NCI-H446 (cell line): ENCODE results near the gene LENG9.
A peak's percentile ranks its signal among the peaks of the same experiment; 100 is the strongest.
"Not testable (repeated sequence)": the region's sequence is repeated elsewhere in the genome, so short reads cannot be mapped to it uniquely, and the experiment has no call there.

Source experiments
- DNase-seq, 2 experiments: peaks; one replicate each; lab custom pipeline; 2025; lab: John Stamatoyannopoulos, UW

LENG9 gene

GRCh38 chr19:54478677-54479266 is 15.2 kb upstream of the LENG9 start:
- peak; percentile 26 to 52 for DNase-seq

- DNase-seq, result no peak
These were observed 14.1 kb upstream of the LENG9 start for GRCh38 chr19:54477650-54478049.

- DNase-seq, result no peak
These were observed 12.1 kb upstream of the LENG9 start for GRCh38 chr19:54475706-54476105.

- DNase-seq, result no peak
These were observed 10.4 kb upstream of the LENG9 start for GRCh38 chr19:54473892-54474372.

GRCh38 chr19:54473071-54473891 is 9.7 kb upstream of the LENG9 start, which contains the start of gene CDC42EP5:
TSS of gene CDC42EP5 (minus strand) at chr19:54473296. CDS start at chr19:54465547, 7,749 bp downstream.
- no peak for DNase-seq

- DNase-seq, result no peak
These were observed 7.6 kb upstream of the LENG9 start for GRCh38 chr19:54470991-54471782.

GRCh38 chr19:54470276-54470887 is 6.8 kb upstream of the LENG9 start:
- no peak for DNase-seq

- DNase-seq, result no peak
These were observed 5.9 kb upstream of the LENG9 start for GRCh38 chr19:54469496-54469934.

GRCh38 chr19:54466110-54466480 is 2.5 kb upstream of the LENG9 start:
- not testable (repeated sequence) for DNase-seq

GRCh38 chr19:54465426-54466109 is 2.0 kb upstream of the LENG9 start:
- no peak for DNase-seq

- DNase-seq, result peak; percentile 67 to 94
These were observed 1.2 kb upstream of the LENG9 start for GRCh38 chr19:54464630-54465425.

- DNase-seq, result peak; percentile 96 to 99
These were observed 559 bp upstream of the LENG9 start for GRCh38 chr19:54464044-54464629.

- peak; percentile 23 to 73 for DNase-seq
These were observed 685 bp downstream of the LENG9 start for GRCh38 chr19:54462655-54463530.

GRCh38 chr19:54462047-54462654 is 1.4 kb downstream of the LENG9 start:
- DNase-seq, result no peak

GRCh38 chr19:54461613-54462012 is 2.0 kb downstream of the LENG9 start:
- no peak for DNase-seq

GRCh38 chr19:54461210-54461609 is 2.4 kb downstream of the LENG9 start:
- DNase-seq, result no peak

GRCh38 chr19:54460230-54461005 is 3.2 kb downstream of the LENG9 start:
- no peak for DNase-seq
